GM21723 (cell line): ENCODE data around the gene PTGDR2.

Experiments
- ATAC-seq: cut with Tn5 transposase; IDR thresholded peaks from one replicate; pipeline ENCODE4 v1.9.1; 2021; ENCODE audit warnings: mild to moderate bottlenecking, moderate library complexity; ENCODE audit not compliant: unreplicated experiment

Gene PTGDR2

GRCh38 chr11:60874421-60875365, 18.9 kb upstream of the PTGDR2 start:
- no peak for ATAC-seq

- no peak for ATAC-seq
Observed at GRCh38 chr11:60873533-60873932, 17.8 kb upstream of the PTGDR2 start.

GRCh38 chr11:60872961-60873524, 17.3 kb upstream of the PTGDR2 start:
- no peak for ATAC-seq

GRCh38 chr11:60872124-60872960, 16.6 kb upstream of the PTGDR2 start:
- no peak for ATAC-seq

GRCh38 chr11:60871378-60872061, 15.8 kb upstream of the PTGDR2 start:
- ATAC-seq = no peak

GRCh38 chr11:60870733-60871377, 15.1 kb upstream of the PTGDR2 start:
- no peak for ATAC-seq

- ATAC-seq = no peak
Observed at GRCh38 chr11:60870276-60870675, 14.5 kb upstream of the PTGDR2 start.

- ATAC-seq = no peak
Observed at GRCh38 chr11:60869451-60869825, 13.7 kb upstream of the PTGDR2 start.

- ATAC-seq = no peak
Observed at GRCh38 chr11:60868682-60869450, 13.1 kb upstream of the PTGDR2 start.

GRCh38 chr11:60867871-60868681, 12.3 kb upstream of the PTGDR2 start:
- ATAC-seq = no peak

- ATAC-seq = no peak
Observed at GRCh38 chr11:60866911-60867870, 11.4 kb upstream of the PTGDR2 start, which contains the start of gene ZP1. Gene ZP1 (plus strand): TSS chr11:60867542. CDS start chr11:60867562, 20 bp downstream.

GRCh38 chr11:60864856-60865513, 9.2 kb upstream of the PTGDR2 start:
- ATAC-seq = no peak

- no peak for ATAC-seq
Observed at GRCh38 chr11:60863550-60864521, 8.1 kb upstream of the PTGDR2 start.

- ATAC-seq = no peak
Observed at GRCh38 chr11:60862171-60862570, 6.4 kb upstream of the PTGDR2 start.

GRCh38 chr11:60860943-60861342, 5.2 kb upstream of the PTGDR2 start:
- no peak for ATAC-seq
